HG03442 (cell line): ENCODE measurements around the gene EFCAB8.
"Not testable (repeated sequence)": the region's sequence is repeated elsewhere in the genome, so short reads cannot be mapped to it uniquely, and the experiment has no call there.

Experiments used
- ATAC-seq: cut with Tn5 transposase; IDR thresholded peaks from one replicate; pipeline ENCODE4 v1.9.1; 2021; ENCODE audit warnings: mild to moderate bottlenecking, moderate library complexity; ENCODE audit not compliant: unreplicated experiment

EFCAB8 gene

DNA sequence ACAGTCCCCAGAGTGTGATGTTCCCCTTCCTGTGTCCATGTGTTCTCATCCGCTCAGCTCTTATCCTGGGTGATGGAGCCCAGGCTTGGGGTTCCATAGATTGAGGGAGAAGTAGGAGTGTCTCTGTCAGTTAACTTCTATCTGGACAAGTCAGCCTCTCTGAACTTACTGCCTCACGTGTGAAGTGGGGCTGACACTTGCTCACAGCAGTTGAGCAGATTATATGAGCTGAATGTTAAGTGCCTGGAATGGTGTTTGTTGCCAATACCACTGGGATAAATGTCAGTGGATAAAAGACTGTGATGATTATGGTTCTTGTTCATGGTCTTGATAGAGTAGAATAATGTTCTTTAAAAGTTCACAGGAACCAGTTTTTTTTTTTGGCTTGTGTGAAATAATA lies 17.1 kb upstream of the EFCAB8 start:
- no peak for ATAC-seq

DNA sequence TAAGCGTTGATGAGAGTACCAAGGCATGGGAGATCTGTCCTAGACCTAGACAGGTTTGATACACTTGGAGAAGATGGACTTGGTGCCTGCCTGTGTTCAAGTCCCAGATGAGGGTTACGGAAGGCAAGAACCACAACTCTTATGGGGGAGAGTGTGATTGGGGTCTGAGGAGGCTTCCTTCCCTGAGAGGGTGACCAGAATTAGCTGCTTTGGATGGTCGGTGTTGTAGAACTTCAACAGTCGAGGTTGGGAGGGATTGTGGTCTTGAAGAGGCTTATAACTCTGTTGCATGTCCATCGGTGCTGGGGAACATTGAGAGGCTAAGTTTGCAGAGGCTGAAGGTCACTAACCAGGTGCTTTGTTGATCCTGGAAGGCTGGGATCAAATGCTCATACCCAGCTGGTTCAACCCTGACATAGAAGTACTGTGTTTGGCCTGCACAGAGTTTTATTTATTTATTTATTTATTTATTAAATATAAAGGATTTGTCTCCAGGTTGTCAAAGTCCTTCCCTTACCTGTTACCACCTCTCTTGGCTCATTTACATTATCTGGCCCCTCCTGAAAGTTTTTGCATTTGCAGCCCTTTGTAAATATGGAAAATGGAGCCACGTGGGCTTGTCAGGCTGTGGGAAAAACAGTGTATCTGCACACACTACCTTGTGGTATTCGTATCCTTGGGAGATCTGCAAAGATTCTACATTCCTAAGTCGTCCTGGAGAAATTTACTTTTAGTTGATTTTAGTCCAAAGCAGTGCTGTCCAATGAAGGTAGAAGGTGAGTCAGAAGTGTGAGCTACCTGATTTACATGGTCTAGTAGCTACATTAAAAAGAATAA lies 15.8 kb upstream of the EFCAB8 start:
- ATAC-seq = no peak

DNA sequence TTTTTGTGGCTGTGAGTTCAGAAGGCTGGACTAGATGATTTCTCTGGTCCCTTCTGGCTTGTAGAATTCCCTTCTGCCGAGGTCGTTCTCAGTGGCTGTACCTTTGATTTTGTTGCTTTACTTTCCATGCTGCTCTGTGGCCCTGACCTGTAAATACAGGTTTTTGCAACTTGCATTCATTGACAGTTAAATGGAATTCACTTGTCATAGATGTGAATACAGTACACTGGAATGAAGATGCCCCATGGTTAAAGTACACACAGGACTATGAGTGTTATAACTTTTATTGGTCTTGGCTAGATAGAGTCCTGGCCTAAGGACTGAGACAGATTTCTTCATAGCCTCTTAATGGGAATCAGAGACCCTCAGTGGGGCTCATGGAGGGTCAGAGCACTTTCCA lies 12.9 kb upstream of the EFCAB8 start:
- ATAC-seq = no peak

DNA sequence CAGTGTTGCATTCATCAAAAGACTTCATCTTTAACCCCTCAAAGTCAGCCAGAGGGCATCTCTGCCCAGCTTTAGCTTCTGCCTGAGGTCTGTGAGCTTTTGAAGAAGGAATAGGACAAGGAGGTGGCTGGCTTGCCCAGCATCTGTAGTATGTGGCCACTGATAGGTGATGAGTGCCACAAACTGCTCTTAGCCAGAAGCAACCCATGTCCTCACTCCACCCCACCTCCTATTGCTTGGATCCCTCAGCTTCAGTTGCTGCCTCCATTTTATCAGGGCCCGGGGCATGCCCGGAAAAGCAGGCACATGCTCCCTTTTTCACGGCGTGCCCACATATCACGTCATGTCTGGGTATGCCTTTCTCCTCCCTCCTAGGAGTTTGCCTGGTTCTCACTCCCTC lies 11.9 kb upstream of the EFCAB8 start:
- no peak for ATAC-seq

DNA sequence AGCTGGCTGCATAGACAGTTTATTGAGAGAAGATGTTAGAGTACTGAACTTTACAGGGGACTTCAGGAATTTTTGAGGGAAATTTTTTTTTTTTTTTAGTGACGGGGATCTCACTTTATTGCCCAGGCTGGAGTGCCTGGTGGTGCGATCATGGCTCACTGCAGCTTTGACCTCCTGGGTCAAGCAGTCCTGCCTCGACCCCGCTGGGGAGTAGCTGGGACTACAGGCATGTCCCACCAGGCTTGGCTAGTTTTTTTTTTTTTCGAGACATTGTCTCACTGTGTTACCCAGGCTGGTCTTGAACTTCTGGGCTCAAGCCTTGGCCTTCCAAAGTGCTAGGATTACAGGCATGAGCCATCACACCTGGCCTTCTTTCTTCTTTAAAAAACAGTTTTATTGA lies 10.8 kb upstream of the EFCAB8 start:
- no peak for ATAC-seq

DNA sequence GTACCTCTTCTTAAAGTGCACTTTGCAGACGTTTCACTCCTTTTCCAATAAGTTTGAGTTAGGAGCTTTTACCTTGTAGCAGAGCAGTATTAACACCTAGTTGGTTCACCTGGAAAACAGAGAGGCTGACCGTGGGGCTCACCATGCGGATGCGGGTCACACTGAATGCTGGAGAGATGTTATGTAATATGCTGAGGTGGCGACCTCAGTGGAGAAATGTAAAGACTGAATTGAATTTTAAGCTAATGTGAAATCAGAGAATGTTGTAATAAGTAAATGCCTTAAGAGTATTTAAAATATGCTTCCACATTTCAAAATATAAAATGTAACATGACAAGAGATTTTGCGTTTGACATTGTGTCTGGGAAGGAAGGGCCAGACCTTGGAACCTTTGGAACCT lies 9.9 kb upstream of the EFCAB8 start:
- no peak for ATAC-seq

DNA sequence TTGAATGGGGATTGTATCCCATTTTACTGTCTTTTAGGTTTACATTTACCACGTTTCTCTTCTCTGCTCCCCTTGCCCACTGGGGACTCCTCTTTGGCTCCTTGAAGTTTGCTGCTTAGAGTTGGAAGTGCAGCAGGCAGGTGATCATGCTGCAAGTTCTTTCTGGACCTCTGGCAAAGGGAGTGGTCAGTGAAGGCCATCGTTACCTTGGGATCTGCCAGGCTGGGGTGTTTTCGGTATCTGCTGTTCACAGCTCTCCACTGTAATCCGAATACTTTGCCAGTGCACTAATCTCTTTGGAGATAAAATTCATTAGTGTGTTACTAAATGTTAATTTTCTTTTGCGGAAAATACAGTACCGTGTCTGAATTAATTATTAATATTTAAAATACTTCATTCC lies 9.1 kb upstream of the EFCAB8 start:
- no peak for ATAC-seq

DNA sequence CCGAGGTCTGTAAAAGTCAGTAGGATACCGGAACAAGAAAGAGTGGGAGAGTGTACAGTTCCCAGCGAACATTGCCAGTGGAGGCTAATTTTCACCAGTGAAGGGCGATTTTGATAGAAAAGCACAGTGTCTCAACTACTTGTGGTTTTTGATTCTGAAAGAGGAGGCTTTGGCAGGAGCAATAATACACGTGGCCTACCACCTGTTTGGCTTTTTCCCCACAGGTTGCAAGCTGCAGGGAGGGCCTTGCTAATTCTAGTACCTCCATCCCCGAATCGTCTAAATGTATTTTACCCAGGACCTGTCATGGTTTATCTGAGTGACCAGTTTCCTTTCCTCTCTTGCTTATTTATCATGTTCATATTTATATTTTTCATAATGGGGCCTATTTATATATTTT lies 3.3 kb upstream of the EFCAB8 start:
- ATAC-seq = no peak

DNA sequence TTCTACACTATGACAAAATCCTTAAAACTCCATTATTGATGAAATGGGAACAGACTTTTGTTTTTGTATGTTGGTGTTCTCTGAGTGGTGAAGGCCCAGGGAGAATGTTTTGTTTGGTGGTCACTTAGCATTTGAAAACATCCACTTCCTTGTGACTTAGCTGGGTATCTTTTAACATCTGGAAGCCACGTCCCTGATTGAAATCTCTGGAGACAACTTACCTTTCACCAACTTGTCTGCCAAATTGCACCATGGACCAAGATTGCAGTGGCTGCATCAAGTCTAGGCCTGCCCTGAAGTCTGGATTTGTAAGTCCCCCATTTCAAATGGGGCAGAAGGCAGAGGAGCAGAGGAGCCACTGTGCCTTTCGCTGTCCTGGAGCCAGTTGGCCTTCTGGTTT lies 534 bp upstream of the EFCAB8 start:
- no peak for ATAC-seq

DNA sequence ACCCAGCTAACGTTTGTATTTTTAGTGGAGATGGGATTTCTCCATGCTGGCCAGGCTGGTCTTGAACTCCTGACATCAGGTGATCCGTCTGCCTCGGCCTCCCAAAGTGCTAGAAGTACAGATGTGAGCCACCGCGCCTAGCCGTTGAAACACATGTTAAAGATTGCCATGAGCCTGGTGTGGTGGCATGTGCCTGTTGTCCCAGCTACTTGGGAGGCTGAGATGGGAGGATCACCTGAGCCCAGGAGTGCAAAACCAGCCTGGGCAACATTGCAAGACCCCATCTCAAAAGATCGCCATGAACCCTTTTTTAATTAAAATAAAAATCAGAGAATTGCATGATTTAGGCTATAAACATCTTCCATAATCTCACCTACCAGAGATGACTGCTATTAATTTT lies 2.7 kb downstream of the EFCAB8 start:
- ATAC-seq = no peak

DNA sequence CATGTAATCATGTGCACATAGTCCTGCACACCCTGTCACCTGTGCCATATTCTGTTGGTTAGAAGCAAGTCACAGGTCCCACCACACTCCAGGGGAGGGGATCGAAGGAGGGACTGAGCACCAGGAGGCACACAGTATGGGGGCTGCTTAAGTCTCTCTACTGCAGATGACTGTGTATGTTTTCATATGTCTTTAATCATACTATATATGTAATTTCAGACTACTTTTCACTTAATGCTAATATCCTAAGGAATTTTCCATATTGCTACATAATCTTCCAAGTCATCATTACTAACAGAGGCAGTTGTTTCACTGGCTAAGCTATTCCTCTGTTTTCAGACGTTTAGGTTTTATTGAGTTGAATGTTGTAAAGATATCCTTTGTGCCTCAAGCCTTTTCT lies 10.8 kb downstream of the EFCAB8 start:
- ATAC-seq = no peak

DNA sequence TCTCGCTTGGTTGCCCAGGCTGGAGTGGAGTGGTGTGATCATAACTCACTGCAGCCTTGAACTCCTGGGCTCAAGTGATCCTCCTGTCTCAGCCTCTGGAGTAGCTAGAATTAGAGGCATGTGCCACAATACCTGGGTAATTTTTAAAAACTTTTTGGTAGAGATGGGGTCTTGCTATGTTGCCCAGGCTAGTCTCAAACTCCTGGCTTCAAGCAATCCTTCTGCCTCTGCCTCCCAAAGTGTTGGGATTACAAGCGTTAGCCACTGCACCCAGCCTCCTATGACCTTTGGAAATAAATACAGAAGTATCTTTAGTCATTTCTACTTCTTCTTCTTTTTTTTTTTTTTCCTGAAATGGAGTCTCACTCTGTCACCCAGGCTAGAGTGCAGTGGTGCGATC lies 11.8 kb downstream of the EFCAB8 start:
- ATAC-seq = not testable (repeated sequence)

DNA sequence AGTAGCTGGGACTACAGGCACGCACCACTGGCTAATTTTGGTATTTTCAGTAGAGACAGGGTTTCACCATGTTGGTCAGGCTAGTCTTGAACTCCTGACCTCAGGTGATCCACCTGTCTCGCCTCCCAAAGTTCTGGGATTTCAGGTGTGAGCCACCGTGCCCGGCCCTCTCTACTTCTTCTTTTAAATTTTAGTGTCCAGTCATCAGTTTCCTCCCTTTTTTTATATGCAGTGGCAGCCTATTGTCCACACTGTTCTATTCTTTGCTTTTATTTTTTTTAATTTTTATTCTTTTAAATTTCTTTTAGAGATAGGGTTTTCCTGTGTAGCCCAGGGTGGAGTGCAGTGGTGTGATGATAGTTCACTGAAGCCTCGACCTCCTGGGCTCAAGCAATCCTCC lies 12.3 kb downstream of the EFCAB8 start:
- no peak for ATAC-seq

DNA sequence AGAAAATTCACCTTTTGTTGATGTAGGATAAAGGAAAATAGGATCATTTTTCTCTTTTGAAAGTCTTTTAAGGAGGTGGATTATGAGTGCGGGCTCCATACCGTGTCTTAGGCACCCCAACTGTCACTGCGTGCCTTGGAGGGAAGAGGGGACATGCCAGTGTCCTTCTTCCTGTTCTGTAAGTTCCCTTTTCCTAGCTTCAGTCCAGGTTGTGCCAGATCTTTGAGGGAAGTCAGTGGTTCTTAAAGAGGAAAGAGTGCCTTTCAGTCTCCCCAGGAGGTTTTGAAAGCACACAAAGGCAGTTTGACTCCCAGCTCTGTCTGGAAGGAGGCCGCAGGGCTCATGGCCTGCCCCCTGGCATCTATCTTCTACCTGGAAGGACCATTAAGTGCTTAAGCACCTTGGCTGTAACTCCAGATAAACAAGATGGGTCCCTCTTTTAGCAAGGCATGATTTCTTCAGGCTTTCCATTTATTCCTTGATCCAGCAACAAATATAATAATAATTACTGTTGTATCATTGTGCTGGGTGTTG lies 13.0 kb downstream of the EFCAB8 start:
- ATAC-seq = no peak

DNA sequence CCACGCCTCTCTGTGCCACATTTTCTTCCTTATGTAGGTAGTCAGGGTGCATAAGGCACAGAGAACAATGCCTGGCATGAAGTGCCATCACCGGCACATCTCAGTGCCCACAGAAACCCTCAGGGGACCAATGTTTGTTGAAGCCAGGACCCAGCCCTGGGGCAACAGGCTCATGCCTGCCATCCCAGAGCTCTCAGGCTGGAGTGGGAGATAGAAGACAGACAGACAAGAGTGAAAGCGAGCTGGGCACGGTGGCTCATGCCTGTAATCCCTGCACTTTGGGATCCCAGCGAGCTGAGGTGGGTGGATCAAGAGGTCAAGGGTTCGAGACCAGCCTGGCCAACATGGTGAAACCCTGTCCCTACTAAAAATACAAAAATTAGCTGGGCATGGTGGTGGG lies 13.5 kb downstream of the EFCAB8 start:
- no peak for ATAC-seq

DNA sequence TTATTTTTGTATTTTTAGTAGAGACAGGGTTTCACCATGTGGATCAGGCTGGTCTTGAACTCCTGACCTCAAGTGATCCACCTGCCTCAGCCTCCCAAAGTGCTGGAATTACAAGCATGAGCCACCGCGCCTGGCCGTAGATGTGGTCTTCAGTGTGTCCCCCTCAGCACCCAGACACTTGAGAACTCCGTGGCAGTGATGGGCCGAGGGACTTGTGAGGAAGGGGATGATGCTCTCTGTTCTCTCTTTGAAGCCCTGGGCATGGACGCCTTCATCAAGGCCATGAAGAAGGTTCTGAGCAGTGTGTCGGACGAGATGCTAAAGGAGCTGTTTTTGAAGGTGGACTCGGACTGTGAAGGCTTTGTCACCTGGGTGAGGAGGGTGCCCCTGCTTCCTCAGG lies 16.9 kb downstream of the EFCAB8 start:
- ATAC-seq = no peak

DNA sequence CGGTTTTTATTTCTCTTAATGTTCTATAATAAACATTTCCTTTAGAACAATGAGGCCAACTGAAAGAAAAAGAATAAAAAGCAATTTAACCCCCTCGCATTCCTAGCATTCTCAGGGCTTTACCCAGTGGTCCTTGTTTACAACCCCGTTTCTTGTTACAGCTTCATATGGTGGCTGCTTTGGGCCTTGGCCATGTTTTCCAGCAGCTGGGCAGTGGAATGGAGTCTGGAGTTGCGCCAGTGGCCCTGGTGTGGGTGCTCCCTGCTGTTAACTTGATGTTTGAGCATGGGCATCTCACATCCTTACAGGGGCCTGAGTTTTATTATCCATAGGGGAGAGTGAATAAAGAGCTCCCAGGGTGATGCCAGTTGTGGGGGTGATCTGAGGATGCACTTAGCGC lies 18.8 kb downstream of the EFCAB8 start:
- ATAC-seq = no peak

DNA sequence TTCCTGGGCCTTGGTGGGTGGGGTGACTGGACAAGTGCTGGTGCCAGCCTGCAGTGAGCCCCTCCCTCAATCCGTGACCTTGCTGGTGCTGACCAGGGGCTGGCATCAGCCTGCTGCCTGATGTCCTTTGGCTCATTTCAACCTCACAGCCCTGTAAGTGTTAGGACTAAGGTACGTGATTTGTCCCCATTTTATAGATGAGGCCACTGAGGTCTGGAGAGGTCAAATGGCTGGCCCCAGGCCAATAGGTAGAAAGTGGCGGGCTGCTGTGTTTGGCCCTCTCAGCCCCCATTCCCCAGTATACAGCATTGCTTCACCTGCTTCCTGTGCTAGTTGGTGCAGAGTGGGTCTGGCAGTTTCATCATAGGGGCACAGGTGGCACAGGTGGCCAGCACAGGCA lies 20.1 kb downstream of the EFCAB8 start:
- ATAC-seq = no peak

DNA sequence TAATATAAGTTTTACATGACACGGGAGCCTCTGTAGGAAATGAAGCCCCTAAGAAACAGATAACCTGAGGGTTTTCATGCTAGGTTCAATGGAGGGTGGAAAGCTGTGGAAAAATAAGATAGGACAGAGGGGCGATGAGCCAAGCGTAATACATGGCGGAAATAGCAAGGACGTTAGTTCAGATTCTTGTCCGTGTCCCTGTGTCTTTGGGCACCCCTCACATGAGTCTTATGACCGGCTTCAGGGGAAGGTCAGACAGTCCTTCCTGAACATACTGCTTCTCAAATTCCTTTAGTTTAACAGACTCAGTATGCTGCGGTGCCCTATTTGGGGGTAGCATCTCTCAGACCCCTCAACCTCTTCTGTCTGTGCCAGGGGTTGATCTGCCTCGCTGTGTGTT lies 20.8 kb downstream of the EFCAB8 start:
- ATAC-seq = no peak

DNA sequence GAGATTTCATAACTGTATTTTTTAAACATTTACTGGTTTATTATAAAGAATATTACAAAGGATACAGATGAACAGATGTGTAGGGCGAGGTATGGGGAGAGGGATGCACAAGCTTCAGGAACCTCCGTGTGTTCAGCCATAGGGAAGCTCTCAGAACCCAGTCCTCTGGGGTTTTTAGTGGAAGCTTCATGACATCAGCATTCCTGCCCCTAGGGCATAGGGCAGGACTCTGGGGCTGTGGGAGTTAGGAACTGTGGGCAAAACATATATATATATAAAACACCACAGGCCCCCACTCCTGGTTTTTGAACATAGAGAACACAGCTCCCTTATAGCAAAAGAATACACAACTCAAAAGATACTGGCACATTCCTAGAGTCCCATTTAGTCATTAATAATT lies 21.9 kb downstream of the EFCAB8 start:
- ATAC-seq = no peak

DNA sequence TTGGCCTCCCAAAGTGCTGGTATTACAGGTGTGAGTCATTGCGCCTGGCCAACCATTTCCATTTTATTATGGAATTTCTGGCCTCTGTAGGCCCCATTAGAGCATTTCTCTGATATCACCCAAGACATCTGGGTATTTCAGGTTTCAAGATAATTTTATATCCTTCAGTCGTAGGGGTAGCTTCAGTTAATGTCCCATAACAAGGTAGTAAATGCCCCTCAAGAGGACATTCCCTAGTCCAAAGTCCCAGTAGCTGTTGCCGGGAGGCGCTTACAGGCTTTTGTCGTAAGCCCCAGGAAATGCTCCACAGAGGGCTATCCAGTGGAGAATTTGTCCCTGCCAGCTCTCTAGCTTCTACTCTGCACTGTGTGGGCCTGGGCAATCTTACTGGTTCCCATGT lies 24.4 kb downstream of the EFCAB8 start:
- ATAC-seq = no peak

DNA sequence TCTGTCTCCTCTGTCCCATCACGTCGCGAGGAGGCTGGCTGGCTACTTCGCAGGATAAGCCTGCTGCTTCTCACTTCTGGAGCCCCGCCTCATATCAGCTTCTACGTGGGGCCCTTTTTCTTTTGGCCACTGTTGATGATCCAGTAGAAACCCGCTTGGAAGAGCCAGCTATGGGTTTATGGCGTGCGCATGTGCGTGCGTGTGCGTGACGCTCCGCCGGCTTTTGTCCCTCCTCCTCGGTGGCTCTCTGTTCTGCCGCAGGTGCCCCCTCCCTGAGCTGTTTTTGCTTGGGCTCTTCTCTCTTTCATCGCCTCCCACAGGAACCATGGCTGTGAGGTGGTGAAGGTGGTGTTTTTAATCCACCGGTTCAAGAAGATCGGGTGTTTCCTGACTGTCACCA lies 26.5 kb downstream of the EFCAB8 start:
- no peak for ATAC-seq

DNA sequence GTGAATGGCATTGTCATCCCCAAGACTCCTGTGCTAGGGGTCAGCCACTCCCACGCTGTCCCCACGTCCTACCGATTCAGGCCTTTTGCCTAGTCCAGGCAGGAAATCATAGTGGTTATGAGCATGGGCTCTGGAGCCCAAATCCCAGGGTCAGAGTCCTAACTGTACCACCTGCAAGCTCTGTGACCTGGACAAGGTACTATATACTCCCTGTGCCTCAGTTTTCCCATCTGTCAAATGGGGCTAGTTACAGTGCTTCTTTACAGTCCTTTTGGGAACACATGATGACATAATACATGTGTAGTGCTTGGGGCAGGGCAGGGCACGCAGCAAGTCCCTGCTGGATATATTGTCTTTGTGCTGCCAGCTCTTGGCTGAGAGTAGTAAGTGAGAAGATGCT lies 27.2 kb downstream of the EFCAB8 start:
- no peak for ATAC-seq
